ENCODE results near the gene GSX2.

DNA sequence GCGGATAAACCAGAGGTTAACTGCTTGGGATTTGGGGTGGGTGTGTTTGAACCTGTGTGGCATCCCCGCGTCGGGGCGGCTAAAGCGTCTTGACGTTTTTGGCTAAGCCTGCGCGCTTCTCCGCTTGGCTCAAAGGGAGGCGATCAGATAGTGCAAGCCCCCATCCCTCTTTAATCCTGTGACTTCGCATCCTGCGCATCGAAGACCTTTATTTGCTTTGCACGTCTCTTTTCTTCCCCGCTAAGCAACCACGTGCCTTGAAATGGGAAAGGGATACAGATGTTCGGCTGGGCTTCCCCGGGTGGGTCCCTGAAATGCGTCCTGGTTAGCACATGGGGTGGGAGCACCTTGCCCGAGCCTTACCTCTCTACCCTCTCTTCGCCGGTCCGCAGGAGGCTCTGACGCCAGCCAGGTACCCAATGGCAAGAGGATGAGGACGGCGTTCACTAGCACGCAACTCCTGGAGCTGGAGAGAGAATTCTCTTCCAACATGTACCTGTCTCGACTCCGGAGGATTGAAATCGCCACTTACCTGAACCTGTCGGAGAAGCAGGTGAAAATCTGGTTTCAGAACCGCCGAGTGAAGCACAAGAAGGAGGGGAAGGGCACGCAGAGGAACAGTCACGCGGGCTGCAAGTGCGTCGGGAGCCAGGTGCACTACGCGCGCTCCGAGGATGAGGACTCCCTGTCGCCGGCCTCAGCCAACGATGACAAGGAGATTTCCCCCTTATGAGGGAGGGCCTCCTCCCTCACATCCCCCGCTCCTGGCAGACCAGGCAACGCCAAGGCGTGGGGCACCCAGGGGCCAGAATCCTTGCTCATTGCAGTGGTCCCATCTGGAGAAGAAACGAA lies 1.5 kb downstream of the GSX2 start:
- TF ChIP-seq, protein P1, sequence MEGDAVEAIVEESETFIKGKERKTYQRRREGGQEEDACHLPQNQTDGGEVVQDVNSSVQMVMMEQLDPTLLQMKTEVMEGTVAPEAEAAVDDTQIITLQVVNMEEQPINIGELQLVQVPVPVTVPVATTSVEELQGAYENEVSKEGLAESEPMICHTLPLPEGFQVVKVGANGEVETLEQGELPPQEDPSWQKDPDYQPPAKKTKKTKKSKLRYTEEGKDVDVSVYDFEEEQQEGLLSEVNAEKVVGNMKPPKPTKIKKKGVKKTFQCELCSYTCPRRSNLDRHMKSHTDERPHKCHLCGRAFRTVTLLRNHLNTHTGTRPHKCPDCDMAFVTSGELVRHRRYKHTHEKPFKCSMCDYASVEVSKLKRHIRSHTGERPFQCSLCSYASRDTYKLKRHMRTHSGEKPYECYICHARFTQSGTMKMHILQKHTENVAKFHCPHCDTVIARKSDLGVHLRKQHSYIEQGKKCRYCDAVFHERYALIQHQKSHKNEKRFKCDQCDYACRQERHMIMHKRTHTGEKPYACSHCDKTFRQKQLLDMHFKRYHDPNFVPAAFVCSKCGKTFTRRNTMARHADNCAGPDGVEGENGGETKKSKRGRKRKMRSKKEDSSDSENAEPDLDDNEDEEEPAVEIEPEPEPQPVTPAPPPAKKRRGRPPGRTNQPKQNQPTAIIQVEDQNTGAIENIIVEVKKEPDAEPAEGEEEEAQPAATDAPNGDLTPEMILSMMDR (IDR thresholded peaks at IDR 0.05): no peak
- no peak for TF ChIP-seq POLR2AphosphoS5 (IDR thresholded peaks at IDR 0.05; ENCODE audit: low read depth, low read length)
- TF ChIP-seq, protein P2, sequence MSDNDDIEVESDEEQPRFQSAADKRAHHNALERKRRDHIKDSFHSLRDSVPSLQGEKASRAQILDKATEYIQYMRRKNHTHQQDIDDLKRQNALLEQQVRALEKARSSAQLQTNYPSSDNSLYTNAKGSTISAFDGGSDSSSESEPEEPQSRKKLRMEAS (IDR thresholded peaks at IDR 0.05; ENCODE audit: low read depth): no peak
- TF ChIP-seq, protein P3, sequence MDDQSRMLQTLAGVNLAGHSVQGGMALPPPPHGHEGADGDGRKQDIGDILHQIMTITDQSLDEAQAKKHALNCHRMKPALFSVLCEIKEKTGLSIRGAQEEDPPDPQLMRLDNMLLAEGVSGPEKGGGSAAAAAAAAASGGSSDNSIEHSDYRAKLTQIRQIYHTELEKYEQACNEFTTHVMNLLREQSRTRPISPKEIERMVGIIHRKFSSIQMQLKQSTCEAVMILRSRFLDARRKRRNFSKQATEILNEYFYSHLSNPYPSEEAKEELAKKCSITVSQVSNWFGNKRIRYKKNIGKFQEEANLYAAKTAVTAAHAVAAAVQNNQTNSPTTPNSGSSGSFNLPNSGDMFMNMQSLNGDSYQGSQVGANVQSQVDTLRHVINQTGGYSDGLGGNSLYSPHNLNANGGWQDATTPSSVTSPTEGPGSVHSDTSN (IDR thresholded peaks at IDR 0.05): no peak
